Measurements from ENCODE around the gene DHX58. TPM values are rescaled to one million over a fixed set of nuclear protein-coding genes. Genes with fewer than 3 reads are reported as not detected.

DHX58 gene
- total and polyA plus RNA-seq, 2 of the 4 experiments (the other 2 are of a cell fraction), result 1.1 to 2.8 TPM

DNA sequence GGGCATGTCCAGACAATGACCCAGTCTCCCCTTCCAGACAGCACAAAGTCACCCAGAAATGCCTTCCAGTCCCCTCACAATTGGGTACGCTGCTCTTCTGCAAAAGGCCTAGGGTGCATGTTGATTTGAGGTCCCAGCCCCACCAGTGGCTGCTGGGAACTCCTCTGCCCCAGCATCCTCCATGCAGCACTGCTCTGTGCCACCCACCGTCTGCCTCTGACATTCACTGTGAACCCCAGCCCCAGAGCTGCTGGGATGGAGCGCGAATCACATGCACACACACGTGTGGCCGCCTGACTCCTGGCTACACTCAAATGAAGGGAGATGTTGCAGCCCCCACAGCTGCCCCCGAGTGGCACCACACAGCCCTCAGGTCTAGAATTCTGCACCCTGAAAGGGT lies 60.9 kb downstream of the DHX58 start:
- Histone ChIP-seq H4K91ac (ENCODE audit: insufficient read depth, low read depth, low read length) (no peak overlapping the region), H3K56ac (ENCODE audit: extremely low read depth, insufficient read depth, low read length) (no peak overlapping the region), H4K8ac (ENCODE audit: low read depth in 2 of 2, low read length in 2 of 2) (no peak overlapping the region), H3K79me1 (ENCODE audit: low read depth in 1 of 2, low read length in 2 of 2) (no peaks in the 10 kb centered on the region), H2BK5ac (ENCODE audit: low read depth, low read length, poor library complexity, severe bottlenecking) (no peak overlapping the region), H3K27me3 (ENCODE audit: control insufficient read depth, insufficient read depth, low read length) (peaks cover 75% of the 10 kb centered on the region), H3K4me1 (ENCODE audit: control insufficient read depth, insufficient read depth, low read length) (0 out of 2 replicates have a peak, but pooled peaks cover 1% of the 10 kb centered on the region), H3K36me3 (ENCODE audit: control insufficient read depth, insufficient read depth, low read length) (no peaks in the 10 kb centered on the region), H4K5ac (ENCODE audit: low read depth, low read length) (no peak overlapping the region), H2AK9ac (replicated peaks; ENCODE audit: low read depth, low read length, poor library complexity) (no peak overlapping the region), H3K4ac (ENCODE audit: low read depth, low read length) (no peak overlapping the region), H2BK20ac (ENCODE audit: low read depth, low read length) (no peak overlapping the region), H3K27ac (ENCODE audit: insufficient read depth, low read length) (no peak overlapping the region), H3K9me1 (ENCODE audit: insufficient read depth, low read length) (peaks cover 3% of the 10 kb centered on the region; the same call in 1 of the 2 replicates), H3K9ac (ENCODE audit: low read depth, low read length) (no peak overlapping the region), H2AK5ac (ENCODE audit: low read depth, low read length) (no peak overlapping the region), H2BK15ac (ENCODE audit: low read depth, low read length) (no peak overlapping the region), H3K14ac (replicated peaks; ENCODE audit: low read depth, low read length) (no peak overlapping the region), H2AFZ (replicated peaks; ENCODE audit: low read length, poor library complexity) (peak overlapping the region; percentile 21), H3K18ac (ENCODE audit: low read depth, low read length) (no peak overlapping the region), H3K23ac (ENCODE audit: low read depth, low read length) (no peak overlapping the region), H2BK120ac (ENCODE audit: low read depth, low read length) (no peak overlapping the region), H3K9me3 (ENCODE audit: control insufficient read depth, insufficient read depth, low read length) (no peaks in the 10 kb centered on the region), H4K20me1 (ENCODE audit: insufficient read depth, low read length) (no peaks in the 10 kb centered on the region), H3K4me3 (ENCODE audit: insufficient read depth, low read depth, low read length) (no peak overlapping the region), H3K4me2 (ENCODE audit: low read depth, low read length) (no peak overlapping the region)
- DNase-seq, result no peak
- intact Hi-C loops (cut with micrococcal nuclease), result no loop called here
- no TSS peak for BruUV-seq (replicated peaks)
- TF ChIP-seq, protein P1, sequence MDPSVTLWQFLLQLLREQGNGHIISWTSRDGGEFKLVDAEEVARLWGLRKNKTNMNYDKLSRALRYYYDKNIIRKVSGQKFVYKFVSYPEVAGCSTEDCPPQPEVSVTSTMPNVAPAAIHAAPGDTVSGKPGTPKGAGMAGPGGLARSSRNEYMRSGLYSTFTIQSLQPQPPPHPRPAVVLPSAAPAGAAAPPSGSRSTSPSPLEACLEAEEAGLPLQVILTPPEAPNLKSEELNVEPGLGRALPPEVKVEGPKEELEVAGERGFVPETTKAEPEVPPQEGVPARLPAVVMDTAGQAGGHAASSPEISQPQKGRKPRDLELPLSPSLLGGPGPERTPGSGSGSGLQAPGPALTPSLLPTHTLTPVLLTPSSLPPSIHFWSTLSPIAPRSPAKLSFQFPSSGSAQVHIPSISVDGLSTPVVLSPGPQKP (IDR thresholded peaks at IDR 0.05; ENCODE audit: borderline replicate concordance, low read depth, low read length), result no peak
- TF ChIP-seq FOS (IDR thresholded peaks at IDR 0.05; ENCODE audit: low read depth, low read length) (no peak), BHLHE40 (IDR thresholded peaks at IDR 0.05; ENCODE audit: low read depth, low read length) (no peak), POLR2A (IDR thresholded peaks at IDR 0.05; ENCODE audit: low read depth, low read length) (no peak), MXI1 (IDR thresholded peaks at IDR 0.05; ENCODE audit: borderline replicate concordance, low read depth, low read length) (no peak), CHD1 (IDR thresholded peaks at IDR 0.05; ENCODE audit: low read depth, low read length) (no peak), MAFK (IDR thresholded peaks at IDR 0.05; ENCODE audit: low read depth, low read length) (no peak), CEBPB (IDR thresholded peaks at IDR 0.05; ENCODE audit: low read depth, low read length) (no peak), MAZ (IDR thresholded peaks at IDR 0.05; ENCODE audit: borderline replicate concordance, low read depth, low read length) (no peak)
- TF ChIP-seq, protein P2, sequence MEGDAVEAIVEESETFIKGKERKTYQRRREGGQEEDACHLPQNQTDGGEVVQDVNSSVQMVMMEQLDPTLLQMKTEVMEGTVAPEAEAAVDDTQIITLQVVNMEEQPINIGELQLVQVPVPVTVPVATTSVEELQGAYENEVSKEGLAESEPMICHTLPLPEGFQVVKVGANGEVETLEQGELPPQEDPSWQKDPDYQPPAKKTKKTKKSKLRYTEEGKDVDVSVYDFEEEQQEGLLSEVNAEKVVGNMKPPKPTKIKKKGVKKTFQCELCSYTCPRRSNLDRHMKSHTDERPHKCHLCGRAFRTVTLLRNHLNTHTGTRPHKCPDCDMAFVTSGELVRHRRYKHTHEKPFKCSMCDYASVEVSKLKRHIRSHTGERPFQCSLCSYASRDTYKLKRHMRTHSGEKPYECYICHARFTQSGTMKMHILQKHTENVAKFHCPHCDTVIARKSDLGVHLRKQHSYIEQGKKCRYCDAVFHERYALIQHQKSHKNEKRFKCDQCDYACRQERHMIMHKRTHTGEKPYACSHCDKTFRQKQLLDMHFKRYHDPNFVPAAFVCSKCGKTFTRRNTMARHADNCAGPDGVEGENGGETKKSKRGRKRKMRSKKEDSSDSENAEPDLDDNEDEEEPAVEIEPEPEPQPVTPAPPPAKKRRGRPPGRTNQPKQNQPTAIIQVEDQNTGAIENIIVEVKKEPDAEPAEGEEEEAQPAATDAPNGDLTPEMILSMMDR (conservative IDR thresholded peaks at IDR 0.05; ENCODE audit: low read depth, low read length), result no peak
- TF ChIP-seq, protein P3, sequence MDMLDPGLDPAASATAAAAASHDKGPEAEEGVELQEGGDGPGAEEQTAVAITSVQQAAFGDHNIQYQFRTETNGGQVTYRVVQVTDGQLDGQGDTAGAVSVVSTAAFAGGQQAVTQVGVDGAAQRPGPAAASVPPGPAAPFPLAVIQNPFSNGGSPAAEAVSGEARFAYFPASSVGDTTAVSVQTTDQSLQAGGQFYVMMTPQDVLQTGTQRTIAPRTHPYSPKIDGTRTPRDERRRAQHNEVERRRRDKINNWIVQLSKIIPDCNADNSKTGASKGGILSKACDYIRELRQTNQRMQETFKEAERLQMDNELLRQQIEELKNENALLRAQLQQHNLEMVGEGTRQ (IDR thresholded peaks at IDR 0.05; ENCODE audit: low read depth, low read length), result no peak
- ChIA-PET CTCF (interaction anchor here (1.0 kb wide), 1 partner anchor 10 kb away, joined by 3 read pairs; no protein-coding TSS in a partner anchor), POLR2A (ENCODE audit: unreplicated experiment) (no interaction called here)
- WGBS, 2 experiments (ENCODE audit: extremely low coverage in 2 of 2, insufficient read length in 1 of 2), result 80% methylated on average over 4 of the region's 7 CpGs; no CpG with 5 or more reads in 1 of the 2 experiments
- in situ Hi-C loops (cut with MboI; ENCODE audit: low sequenced_read_pairs), result no loop called here
- ATAC-seq (ENCODE audit: low read depth), result no peak
- dilution Hi-C loops (cut with HindIII; ENCODE audit: low sequenced_read_pairs, unreplicated experiment), result no loop called here
